NCI-H1694 treated with DMSO at 0.1 percent for 48 hours (cell line): ENCODE results near the gene MBD2.
"Not testable (repeated sequence)": the region's sequence is repeated elsewhere in the genome, so short reads cannot be mapped to it uniquely, and the experiment has no call there.

Experiments used
- DNase-seq: peaks from one replicate; lab custom pipeline; 2025; lab: John Stamatoyannopoulos, UW

The MBD2 gene

DNA sequence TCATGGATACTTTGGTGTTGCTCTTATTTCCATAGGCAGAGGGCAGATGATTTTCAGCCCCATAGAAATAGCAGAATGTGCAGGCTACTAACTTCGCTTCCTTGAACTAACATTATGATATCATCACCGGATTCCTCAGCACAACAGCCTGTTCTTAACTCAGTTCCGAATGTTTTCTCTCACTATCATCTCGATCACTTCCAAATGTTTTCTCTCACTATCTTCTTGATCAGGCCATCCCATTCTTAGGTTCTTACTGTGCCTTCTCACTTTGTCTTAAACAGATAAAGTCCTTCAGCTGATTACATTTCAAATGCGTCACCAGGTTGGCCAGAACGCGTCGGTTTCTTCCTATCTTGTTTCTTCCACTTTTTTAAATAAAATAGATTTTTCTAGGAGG lies 11.4 kb upstream of the MBD2 start:
- DNase-seq: no peak

- no peak for DNase-seq
These were observed 9.3 kb upstream of the MBD2 start for GRCh38 chr18:54233747-54234146.

DNA sequence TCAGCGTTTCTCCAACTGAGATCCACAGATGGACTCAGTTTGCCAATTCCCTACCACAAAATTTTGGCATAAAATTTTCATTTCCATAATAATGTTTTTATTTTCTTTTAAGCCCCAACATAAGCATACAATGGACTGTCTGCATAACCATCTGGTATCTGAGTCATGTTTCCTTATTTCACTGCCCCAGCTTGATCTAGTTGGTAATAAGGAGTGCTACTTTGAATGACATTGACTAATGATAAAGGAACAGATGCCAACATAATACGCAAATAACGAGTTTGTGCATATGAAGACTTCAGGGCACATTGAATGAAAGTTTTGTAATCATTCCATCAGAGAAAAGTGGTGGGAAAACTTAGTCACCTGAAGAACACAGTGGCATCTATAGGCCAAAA lies 8.8 kb upstream of the MBD2 start:
- no peak for DNase-seq

DNA sequence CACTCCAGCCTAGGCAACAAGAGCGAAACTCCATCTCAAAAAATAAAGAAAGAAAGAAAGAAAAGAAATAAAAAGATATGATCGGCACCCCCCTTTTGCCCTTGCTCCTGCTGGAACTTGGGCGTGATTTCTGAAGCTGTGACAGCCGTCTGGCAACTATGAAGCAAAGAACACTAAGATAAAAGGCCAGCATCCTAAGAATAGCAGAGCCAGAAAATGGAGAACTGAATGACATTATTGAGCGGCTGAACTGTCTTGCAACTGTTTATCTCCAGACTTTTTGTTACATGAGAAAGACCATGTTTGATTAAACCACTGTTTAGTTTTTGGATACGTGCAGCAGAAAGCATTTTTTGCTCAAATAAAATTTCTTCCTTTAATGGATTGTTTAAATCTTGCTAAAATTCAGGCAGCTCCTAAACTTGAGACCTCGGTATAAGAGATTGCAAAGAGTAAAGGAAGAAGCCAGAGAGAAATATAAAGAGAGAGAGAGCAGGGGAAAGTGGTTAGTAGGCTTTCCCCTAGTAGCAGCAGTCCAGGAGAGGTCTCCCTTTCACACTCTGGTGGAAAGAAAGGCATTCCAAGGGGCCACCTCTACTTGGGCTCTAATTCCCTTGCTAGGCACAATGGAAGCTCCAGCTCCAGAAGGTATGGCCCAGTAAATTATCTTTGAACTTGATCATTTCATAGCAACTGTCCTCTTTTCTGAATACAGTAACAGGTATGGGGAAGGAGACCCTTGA lies 8.2 kb upstream of the MBD2 start:
- no peak for DNase-seq

GRCh38 chr18:54229421-54230059 lies 5.1 kb upstream of the MBD2 start:
- no peak for DNase-seq

- DNase-seq: no peak
These were observed 3.9 kb upstream of the MBD2 start for GRCh38 chr18:54228364-54228763.

DNA sequence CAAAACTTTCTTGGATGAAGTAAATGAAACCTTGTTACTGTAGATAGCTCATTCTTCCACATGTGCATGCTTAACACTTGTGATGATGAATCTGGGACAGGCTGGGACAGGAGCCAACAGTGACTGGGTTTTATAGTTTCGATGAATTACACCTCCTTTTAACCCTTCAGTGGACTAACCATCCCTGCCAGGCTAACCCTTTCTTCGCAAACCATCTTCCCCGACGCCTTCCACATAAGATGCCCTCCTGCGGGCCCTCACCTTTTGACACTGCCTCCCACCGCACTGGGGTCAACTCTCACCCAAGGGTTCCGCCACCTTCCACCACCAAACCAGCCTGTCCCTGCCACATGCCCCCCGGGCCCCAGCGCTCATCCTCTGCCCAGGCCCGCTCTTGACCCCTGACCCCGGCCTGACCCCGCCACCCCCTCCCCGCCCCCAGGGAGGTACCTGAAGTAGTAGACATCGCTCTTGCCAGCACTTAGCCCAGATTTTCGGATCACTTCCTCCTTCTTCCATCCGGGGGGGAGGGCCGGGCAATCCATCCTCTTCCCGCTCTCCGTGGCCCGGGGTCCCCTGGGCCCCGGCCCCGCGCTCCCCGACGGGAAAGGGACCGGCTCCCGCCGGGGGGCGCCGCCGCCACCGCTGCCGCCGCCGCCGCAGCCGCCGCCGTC lies 764 bp downstream of the MBD2 start:
- peak; percentile 44 for DNase-seq

- no peak for DNase-seq
These were observed 1.4 kb downstream of the MBD2 start for GRCh38 chr18:54222922-54223567.

DNA sequence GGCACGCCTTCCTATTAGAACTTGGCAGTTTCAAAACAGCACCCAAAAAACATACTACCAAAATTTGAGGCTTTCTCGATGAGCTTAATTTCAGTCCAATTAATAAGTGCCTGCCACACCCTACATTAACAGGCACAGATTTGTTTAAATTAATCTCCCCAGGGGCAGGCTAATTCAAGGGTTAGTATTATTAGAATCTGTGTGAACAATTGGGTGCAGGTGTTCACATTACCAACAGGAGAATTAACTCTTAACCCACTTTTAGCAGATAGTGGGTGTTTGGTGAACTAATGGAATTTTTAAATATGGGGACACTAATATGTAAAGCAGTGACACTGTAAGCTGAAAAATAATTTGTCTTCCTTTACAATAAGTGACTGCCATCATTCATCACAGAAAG lies 4.1 kb downstream of the MBD2 start:
- DNase-seq: no peak

DNA sequence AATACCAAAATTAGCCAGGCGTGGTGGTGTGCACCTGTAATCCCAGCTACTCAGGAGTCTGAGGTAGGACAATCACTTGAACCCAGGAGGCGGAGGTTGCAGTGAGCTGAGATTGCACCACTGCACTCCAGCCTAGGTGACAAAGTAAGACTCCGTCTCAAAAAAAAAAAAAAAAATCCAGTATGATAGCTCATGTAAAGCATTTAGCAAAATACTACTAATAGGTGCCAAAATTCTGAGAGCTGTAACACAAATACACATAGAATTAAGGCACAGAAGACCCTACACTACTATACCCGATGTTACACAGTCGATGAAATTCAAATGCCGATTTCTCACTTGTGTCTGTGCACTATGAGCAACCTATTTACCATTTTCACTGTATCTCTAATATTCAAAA lies 5.7 kb downstream of the MBD2 start:
- DNase-seq: not testable (repeated sequence)

DNA sequence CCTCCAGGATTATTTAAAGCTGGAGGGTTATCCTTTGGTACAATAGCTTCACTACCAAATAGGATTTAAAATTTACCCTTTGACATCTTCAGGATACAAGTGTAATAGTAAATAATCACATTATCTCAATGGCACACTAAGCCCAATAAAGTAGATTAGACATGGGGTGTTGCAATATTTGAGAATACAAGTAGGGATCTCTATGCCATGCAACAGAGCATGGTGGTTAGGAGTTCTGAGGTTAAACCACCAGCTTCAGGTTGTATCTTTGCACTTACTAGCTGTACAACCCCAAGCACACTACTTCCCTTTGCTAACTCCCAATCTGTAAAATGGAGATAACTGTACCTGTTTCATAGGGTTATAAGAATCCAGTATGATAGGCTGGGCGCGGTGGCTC lies 6.2 kb downstream of the MBD2 start:
- no peak for DNase-seq

DNA sequence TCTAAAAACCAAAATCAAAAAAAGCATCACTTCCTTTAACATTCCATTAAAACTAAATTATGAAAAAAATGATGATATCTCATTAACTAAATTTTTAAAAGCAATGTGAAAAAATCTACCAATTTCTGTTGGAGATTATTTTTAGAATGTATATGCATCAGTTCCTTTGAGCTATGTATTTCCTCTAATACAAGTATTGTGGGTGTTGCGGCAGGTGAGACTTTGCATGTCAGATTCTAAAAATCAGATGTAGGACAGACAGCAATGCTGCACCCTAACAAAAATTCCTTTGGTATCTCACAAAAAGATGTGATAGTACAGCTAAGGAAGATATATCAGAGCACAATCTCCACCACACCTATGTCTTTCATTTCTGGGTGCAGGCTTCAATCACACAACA lies 6.8 kb downstream of the MBD2 start:
- no peak for DNase-seq

- no peak for DNase-seq
These were observed 9.4 kb downstream of the MBD2 start for GRCh38 chr18:54215069-54215468.

DNA sequence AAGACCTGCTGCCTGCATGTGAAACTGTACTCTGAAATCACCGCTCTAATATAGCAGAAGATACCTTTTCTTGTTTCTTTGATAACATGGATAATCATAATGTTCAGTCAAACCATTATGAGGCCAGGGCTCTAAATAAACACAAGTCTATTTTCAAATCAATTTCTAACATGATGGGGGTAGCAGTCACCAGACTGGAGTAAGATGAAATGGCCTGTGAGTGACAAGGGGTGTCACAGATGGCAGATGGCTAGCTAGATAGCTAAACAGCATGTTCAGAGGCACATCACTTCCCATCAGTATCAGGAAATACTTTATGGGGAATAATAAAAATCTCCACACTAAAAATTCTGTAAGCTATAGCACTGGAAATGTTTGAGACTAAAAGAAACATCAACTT lies 14.0 kb downstream of the MBD2 start:
- no peak for DNase-seq

DNA sequence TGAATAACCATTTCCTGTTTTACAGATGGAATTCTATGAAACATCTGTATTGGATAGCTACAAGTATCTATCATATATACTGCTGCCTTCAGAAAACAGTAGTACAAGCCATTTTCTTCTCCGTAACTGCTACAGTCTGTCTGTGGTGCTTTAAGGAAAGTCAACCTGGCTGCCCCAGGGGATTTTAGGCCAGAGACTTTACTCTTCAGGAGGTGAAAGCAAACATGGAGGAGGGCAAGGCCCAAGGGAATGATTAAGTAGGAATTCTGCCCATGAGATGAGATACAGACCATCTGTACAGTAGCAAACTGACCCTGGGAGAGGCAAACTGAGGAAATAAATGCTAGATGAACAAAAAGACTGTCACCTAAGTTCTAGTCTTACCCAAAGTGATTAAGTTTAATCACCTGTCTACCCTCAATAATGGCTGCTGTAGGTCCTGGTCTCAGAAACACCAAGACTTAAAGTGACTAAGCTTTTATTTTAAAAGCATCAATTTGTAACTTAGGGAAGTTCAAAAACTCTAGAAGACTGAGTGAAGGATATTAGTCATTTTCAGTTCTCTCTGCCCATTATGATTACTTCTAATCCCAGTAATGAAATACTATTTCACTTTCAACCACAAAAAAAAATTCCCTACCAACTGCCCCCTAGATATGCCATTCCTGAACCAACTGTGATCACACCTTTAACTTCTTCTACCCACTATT lies 14.8 kb downstream of the MBD2 start:
- DNase-seq: no peak

- no peak for DNase-seq
These were observed 18.0 kb downstream of the MBD2 start for GRCh38 chr18:54206447-54206846.

GRCh38 chr18:54205959-54206358 lies 18.5 kb downstream of the MBD2 start:
- no peak for DNase-seq

DNA sequence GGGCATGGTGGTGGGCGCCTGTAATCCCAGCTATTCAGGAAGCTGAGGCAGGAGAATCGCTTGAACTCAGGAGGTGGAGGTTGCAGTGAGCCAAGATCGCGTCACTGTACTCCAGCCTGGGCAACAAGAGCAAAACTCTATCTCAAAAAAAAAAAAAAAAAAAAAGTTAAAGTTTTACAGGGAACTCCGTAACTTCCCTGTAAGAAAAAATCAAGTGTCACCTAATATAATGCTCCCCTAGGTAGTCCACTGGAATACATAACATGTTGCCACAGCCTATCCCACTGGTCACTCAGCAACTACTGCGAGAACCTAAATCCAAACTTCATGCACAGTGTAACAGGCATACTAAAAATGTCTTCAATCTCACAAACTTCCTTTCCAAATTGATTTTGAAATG lies 19.0 kb downstream of the MBD2 start:
- not testable (repeated sequence) for DNase-seq

DNA sequence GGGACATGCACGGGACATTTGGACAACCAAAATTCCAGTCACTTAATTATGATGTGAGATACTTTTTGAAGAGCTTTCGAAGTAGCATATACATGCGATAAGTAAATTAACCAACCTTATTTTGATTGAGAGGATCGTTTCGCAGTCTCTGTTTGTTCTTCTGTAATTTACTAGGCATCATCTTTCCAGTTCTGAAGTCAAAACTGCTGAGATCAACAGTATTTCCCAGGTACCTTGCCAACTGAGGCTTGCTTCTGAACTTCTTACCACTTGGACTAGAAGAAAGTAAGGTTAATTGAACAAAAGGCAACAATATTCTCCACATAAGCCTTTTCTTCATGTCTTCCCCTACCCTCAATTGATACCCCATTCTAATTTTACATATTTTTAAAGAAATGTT lies 19.6 kb downstream of the MBD2 start:
- no peak for DNase-seq

DNA sequence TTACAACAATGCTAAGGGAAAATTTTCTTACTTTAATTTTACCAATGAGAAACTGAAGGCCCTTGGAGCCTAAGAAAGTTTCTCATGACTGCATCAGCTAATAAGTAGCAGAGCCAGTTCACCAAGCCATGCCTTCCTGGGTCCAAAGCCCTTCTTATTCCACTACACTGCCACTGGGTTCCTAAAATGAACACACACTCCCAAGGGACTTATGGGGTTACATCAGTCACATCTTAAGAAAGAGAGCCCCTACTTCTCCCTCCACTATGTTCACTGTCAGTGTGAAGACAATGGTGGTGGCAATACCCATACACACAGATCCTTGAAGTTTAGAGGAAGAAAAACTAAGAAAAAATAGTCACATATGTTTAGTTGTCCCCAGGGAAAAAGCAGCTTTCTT lies 20.6 kb downstream of the MBD2 start:
- DNase-seq: no peak

GRCh38 chr18:54202851-54203250 lies 21.6 kb downstream of the MBD2 start:
- no peak for DNase-seq

GRCh38 chr18:54197747-54198411 lies 26.6 kb downstream of the MBD2 start:
- no peak for DNase-seq
